Panc1 (cell line): ENCODE data around the gene PARP15. TPM values are rescaled to one million over a fixed set of nuclear protein-coding genes. Genes with fewer than 3 reads are reported as not detected.

Experiments used
- ATAC-seq: fragments of 200-7000 bp; cut with Tn5 transposase; 2 replicates; pipeline ENCODE4 v1.9.1; 2020; ENCODE audit warnings: mild to moderate bottlenecking, moderate library complexity
- BruUV-seq: library from RNA; stranded (reverse); fragments of 400-500 nt; replicated peaks from 2 replicates; lab custom pipeline; 2021; lab: Mats Ljungman, UMichigan
- CTCF ChIA-PET: fragments of 300-600 bp; sonication (Branson Sonifier 250); formaldehyde crosslinking; loops from one replicate; lab custom pipeline; 2022; ENCODE audit warnings: antibody characterized with exemption; lab: Charles Lee
- POLR2A ChIA-PET: fragments of 300-600 bp; sonication (Branson Sonifier 250); formaldehyde crosslinking; loops from one replicate; lab custom pipeline; 2022; ENCODE audit warnings: antibody characterized with exemption; lab: Charles Lee
- DNase-seq: peaks from one replicate; pipeline ENCODE4 v3.0.0-alpha.2; 2010; ENCODE audit warnings: low read depth, low spot score
- H3K27ac ChIP-seq: 2 replicates; pipeline ENCODE4 v1.5.1; 2011; ENCODE audit warnings: mild to moderate bottlenecking, low read length, inconsistent platforms
- H3K27me3 ChIP-seq: fragments of 200-500 bp; sonication (Bioruptor generic); 2 replicates; pipeline ENCODE4 v1.6.0; 2014; ENCODE audit warnings: low read length, inconsistent platforms; ENCODE audit not compliant: control insufficient read depth, insufficient read depth
- H3K36me3 ChIP-seq: fragments of 200-500 bp; sonication (Bioruptor generic); 2 replicates; pipeline ENCODE4 v1.5.1; 2014; ENCODE audit warnings: inconsistent platforms, mild to moderate bottlenecking, low read length, moderate library complexity; ENCODE audit not compliant: control insufficient read depth, insufficient read depth
- H3K4me1 ChIP-seq: 2 replicates; pipeline ENCODE4 v1.5.1; 2011; ENCODE audit warnings: inconsistent platforms, mild to moderate bottlenecking, low read length, moderate library complexity; ENCODE audit not compliant: control insufficient read depth, insufficient read depth
- H3K4me3 ChIP-seq, 2 experiments: 2 replicates each; pipeline ENCODE4 v1.5.1; 2011 to 2012; ENCODE audit warnings: low read depth in 2 of 2, low read length in 2 of 2, mild to moderate bottlenecking in 2 of 2, inconsistent platforms in 1 of 2, moderate library complexity in 1 of 2
- H3K9me3 ChIP-seq: fragments of 200-500 bp; sonication (Bioruptor generic); 2 replicates; pipeline ENCODE4 v1.5.1; 2014; ENCODE audit warnings: low read depth, mild to moderate bottlenecking, inconsistent platforms, low read length, moderate library complexity; ENCODE audit not compliant: control insufficient read depth, insufficient read depth
- POLR2AphosphoS5 ChIP-seq: IDR thresholded peaks from 2 replicates; pipeline ENCODE4 v1.6.1; 2012; ENCODE audit warnings: mild to moderate bottlenecking, low read depth, low read length, moderate library complexity
- REST ChIP-seq, 2 experiments: IDR thresholded peaks; 2 replicates each; pipeline ENCODE4 v1.6.1; 2011 to 2012; ENCODE audit warnings: low read depth in 2 of 2, control low read depth in 1 of 2, low read length in 1 of 2, mild to moderate bottlenecking in 1 of 2, moderate library complexity in 1 of 2; ENCODE audit not compliant: insufficient read depth in 1 of 2
- SIN3A ChIP-seq: IDR thresholded peaks from 2 replicates; pipeline ENCODE4 v1.6.1; 2012; ENCODE audit warnings: low read depth, mild to moderate bottlenecking, low read length, moderate library complexity, borderline replicate concordance; ENCODE audit not compliant: insufficient read depth
- TCF7L2 ChIP-seq: IDR thresholded peaks from 2 replicates; pipeline ENCODE4 v1.6.1; 2011; ENCODE audit warnings: mild to moderate bottlenecking, low read depth, low read length, inconsistent platforms
- in situ Hi-C: cut with HindIII; loops from 2 replicates; pipeline ENCODE4 v1.10.0; 2016; ENCODE audit warnings: low sequenced_read_pairs, low pct_unique_long_range_greater_than_20kb
- intact Hi-C: fragments of 100-400 bp; cut with micrococcal nuclease; formaldehyde crosslinking; loops from one replicate; pipeline ENCODE4 v1.10.0; 2022; ENCODE audit not compliant: unreplicated experiment
- total RNA-seq: library from RNA; stranded (reverse); gene quantifications from one replicate; pipeline ENCODE4 v1.2.1, GENCODE V29; 2021; ENCODE audit not compliant: unreplicated experiment
- TF ChIP-seq, protein P1 (sequence below): fragments of 450-650 bp; IDR thresholded peaks from 2 replicates; pipeline ENCODE4 v1.5.1; 2017; ENCODE audit warnings: mild to moderate bottlenecking

The PARP15 gene
- total RNA-seq, 1 experiment from 2014 or later = 0.21 TPM

GRCh38 chr3:122662505-122662904, 85.1 kb downstream of the PARP15 start:
- Histone ChIP-seq H3K27me3 (no peaks in the 10 kb centered on the region), H3K4me3 (no peak overlapping the region), H3K27ac (no peak overlapping the region), H3K36me3 (no peaks in the 10 kb centered on the region), H3K9me3 (no peaks in the 10 kb centered on the region), H3K4me1 (no peaks in the 10 kb centered on the region)
- DNase-seq = no peak
- intact Hi-C loops = no loop called here
- no peak for TF ChIP-seq POLR2AphosphoS5
- no peak for TF ChIP-seq SIN3A
- TF ChIP-seq TCF7L2 = no peak
- TF ChIP-seq, protein P1, sequence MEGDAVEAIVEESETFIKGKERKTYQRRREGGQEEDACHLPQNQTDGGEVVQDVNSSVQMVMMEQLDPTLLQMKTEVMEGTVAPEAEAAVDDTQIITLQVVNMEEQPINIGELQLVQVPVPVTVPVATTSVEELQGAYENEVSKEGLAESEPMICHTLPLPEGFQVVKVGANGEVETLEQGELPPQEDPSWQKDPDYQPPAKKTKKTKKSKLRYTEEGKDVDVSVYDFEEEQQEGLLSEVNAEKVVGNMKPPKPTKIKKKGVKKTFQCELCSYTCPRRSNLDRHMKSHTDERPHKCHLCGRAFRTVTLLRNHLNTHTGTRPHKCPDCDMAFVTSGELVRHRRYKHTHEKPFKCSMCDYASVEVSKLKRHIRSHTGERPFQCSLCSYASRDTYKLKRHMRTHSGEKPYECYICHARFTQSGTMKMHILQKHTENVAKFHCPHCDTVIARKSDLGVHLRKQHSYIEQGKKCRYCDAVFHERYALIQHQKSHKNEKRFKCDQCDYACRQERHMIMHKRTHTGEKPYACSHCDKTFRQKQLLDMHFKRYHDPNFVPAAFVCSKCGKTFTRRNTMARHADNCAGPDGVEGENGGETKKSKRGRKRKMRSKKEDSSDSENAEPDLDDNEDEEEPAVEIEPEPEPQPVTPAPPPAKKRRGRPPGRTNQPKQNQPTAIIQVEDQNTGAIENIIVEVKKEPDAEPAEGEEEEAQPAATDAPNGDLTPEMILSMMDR = no peak
- no peak for TF ChIP-seq REST (IDR thresholded peaks at IDR 0.05; ENCODE audit: insufficient read depth in 1 of 2, low read depth in 2 of 2, low read length in 1 of 2)
- CTCF ChIA-PET = interaction anchor here (0.7 kb wide), 1 partner anchor 227 kb away, joined by 5 read pairs; no protein-coding TSS in a partner anchor
- ATAC-seq = no peak
- in situ Hi-C loops = no loop called here
- BruUV-seq = no TSS peak
- POLR2A ChIA-PET = no interaction called here

DNA sequence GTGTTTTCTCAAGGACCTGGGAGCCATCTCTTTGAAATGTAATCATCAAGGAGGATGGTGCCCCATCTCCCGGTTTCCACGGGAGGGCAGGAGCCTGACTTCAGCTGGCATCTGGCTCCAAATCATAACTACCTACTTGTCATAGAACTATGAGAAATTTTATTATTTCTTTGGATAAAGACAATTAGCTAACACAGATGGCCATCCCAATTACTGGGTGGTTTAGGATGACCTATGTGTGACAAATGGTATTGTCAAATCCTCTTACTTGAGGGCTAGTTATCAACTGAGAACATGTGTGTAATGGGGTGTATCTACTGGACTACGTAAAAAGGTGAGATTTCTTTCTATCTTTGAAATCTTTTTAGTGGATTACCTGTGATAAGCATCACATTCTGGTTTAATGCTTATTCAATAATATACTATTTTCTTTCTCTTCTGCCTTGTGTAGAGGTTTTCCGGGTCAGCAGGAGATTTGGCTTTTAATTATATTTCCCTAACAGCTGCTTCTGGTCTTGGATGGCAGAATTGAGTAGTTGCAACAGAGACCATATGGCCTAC, 87.9 kb downstream of the PARP15 start:
- BruUV-seq = no TSS peak
- TF ChIP-seq, protein P1 = no peak
- no peak for TF ChIP-seq SIN3A
- no peak for TF ChIP-seq POLR2AphosphoS5
- TF ChIP-seq TCF7L2 = no peak
- TF ChIP-seq REST (IDR thresholded peaks at IDR 0.05; ENCODE audit: insufficient read depth in 1 of 2, low read depth in 2 of 2, low read length in 1 of 2) = no peak
- DNase-seq (no peak), ATAC-seq (no peak)
- POLR2A ChIA-PET = no interaction called here
- Histone ChIP-seq H3K4me3 (no peak overlapping the region), H3K9me3 (no peaks in the 10 kb centered on the region), H3K27me3 (no peaks in the 10 kb centered on the region), H3K36me3 (no peaks in the 10 kb centered on the region), H3K27ac (no peak overlapping the region), H3K4me1 (peaks cover 11% of the 10 kb centered on the region)
- intact Hi-C loops = no loop called here
- CTCF ChIA-PET = no interaction called here
- in situ Hi-C loops = no loop called here
